Testis (tissue), 2 donors: ENCODE results near the gene HSPD1.

ENCODE experiments used
- POLR2A ChIP-seq: fragments of 450-650 bp; IDR thresholded peaks from one replicate; pipeline ENCODE4 v1.6.1; 2017; ENCODE audit warnings: antibody characterized with exemption, mild to moderate bottlenecking, moderate library complexity
- TF ChIP-seq, protein P1 (sequence below), 3 experiments: fragments of 450-650 bp in 2 of 3; fragments of 200-600 bp in 1 of 3; sonication (generic) in 1 of 3; IDR thresholded peaks; one replicate each; pipeline ENCODE4 v1.5.1; 2016 to 2019; ENCODE audit warnings: antibody characterized with exemption in 3 of 3, mild to moderate bottlenecking in 2 of 3, moderate library complexity in 1 of 3

DNA sequence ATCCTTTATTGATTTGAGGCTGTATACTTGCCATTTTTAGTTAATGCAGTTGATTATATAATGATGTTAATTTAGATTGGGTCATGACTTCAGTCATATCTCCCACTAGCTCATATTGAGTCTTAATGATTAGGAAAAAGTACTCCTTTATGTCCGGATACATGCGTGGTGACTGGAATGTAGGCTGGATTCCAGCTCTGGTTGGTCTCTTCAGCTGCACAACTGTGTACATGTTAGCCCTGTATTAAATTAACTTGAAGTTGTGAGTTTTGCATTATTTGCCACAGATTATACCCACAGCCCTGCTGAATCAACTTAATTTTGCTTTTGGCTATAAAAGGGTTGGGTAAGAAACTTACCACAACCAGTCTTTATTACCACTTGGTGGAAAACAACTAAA lies 38.8 kb upstream of the HSPD1 start:
- no peak for TF ChIP-seq POLR2A
- TF ChIP-seq, protein P1, sequence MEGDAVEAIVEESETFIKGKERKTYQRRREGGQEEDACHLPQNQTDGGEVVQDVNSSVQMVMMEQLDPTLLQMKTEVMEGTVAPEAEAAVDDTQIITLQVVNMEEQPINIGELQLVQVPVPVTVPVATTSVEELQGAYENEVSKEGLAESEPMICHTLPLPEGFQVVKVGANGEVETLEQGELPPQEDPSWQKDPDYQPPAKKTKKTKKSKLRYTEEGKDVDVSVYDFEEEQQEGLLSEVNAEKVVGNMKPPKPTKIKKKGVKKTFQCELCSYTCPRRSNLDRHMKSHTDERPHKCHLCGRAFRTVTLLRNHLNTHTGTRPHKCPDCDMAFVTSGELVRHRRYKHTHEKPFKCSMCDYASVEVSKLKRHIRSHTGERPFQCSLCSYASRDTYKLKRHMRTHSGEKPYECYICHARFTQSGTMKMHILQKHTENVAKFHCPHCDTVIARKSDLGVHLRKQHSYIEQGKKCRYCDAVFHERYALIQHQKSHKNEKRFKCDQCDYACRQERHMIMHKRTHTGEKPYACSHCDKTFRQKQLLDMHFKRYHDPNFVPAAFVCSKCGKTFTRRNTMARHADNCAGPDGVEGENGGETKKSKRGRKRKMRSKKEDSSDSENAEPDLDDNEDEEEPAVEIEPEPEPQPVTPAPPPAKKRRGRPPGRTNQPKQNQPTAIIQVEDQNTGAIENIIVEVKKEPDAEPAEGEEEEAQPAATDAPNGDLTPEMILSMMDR (IDR thresholded peaks at IDR 0.05): no peak
